Measurements from ENCODE around the gene NCOR2. TPM values are rescaled to one million over a fixed set of nuclear protein-coding genes. Genes with fewer than 3 reads are reported as not detected.

The NCOR2 gene
- total and polyA plus RNA-seq, 2 of the 8 experiments (the other 6 are each of a cell fraction or from before 2014, with no cell fraction given): 14.8 to 275 TPM

DNA sequence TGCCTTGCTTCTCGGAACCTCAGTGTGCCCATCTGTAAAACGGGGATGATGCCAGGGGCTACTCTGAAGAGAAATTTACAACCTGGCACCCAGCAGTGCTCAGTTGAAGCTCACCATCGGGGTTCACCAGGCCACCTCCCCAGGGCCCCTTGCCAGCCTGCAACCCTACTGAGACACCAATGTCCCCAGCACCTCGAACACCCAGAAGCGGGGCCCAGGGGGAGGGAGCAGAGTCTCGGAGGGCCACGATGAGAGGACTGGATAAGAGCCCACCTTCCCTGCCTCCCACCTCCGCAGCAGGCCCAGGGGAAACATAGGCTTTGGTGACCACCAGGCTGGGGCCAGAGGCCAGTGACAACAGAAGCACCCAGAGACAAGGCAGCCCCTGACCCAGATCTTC is 22.4 kb downstream of the NCOR2 start:
- H4K8ac ChIP-seq (ENCODE audit: extremely low read depth, insufficient read depth, low read length): no peak overlapping the region
- no peak overlapping the region for H3K56ac ChIP-seq (replicated peaks; ENCODE audit: insufficient read length, low read depth, low read length)
- ChIA-PET CTCF (ENCODE audit: partially characterized antibody) (interaction anchor here (1.2 kb wide), 1 partner anchor 223 kb away, joined by 3 read pairs; no protein-coding TSS in a partner anchor), POLR2A (ENCODE audit: partially characterized antibody) (interaction anchor here (1.1 to 1.7 kb wide), 4 partner anchors 12 to 24 kb away, joined by 3 to 4 read pairs (median 3); no protein-coding TSS in a partner anchor)
- no peaks in the 10 kb centered on the region for H3K9me3 ChIP-seq (ENCODE audit: insufficient read depth in 2 of 2, low read depth in 1 of 2, low read length in 1 of 2)
- no peak overlapping the region for H3K9ac ChIP-seq (replicated peaks in 1 of 4; ENCODE audit: extremely low read depth in 1 of 4, low read depth in 3 of 4, low read length in 3 of 4)
- H4K5ac ChIP-seq (ENCODE audit: insufficient read length, low read depth, low read length): no peak overlapping the region
- no peaks in the 10 kb centered on the region for H3K27me3 ChIP-seq (replicated peaks in 1 of 4; ENCODE audit: control insufficient read depth in 3 of 4, extremely low read depth in 1 of 4, insufficient read depth in 3 of 4, low read length in 3 of 4)
- no peaks in the 10 kb centered on the region for H3K23me2 ChIP-seq (ENCODE audit: low read depth, low read length)
- peaks cover 0 to 38% (median 27%) of the 10 kb centered on the region in 4 experiments; a peak in 6 of 7 replicates for H3K4me1 ChIP-seq (replicated peaks in 1 of 4; ENCODE audit: control insufficient read depth in 3 of 4, insufficient read depth in 4 of 4, low read length in 3 of 4)
- H2BK120ac ChIP-seq (replicated peaks; ENCODE audit: low read depth, low read length): no peak overlapping the region
- H3K14ac ChIP-seq (ENCODE audit: insufficient read length): no peak overlapping the region
- no peak for FAIRE-seq
- no peak overlapping the region for H3K4me2 ChIP-seq (ENCODE audit: insufficient read depth in 1 of 2, low read depth in 2 of 2, low read length in 2 of 2)
- peaks cover 29 to 43% of the 10 kb centered on the region in 2 experiments for H4K20me1 ChIP-seq (replicated peaks in 1 of 2; ENCODE audit: control insufficient read depth in 1 of 2, insufficient read depth in 2 of 2, low read length in 2 of 2)
- H2AK5ac ChIP-seq (ENCODE audit: low read depth, low read length): 0 out of 2 replicates have a peak overlapping the region, but pooled peaks have one; percentile 75
- peak overlapping the region; percentile 60 for H3K18ac ChIP-seq (ENCODE audit: extremely low read depth, low read length)
- no peak overlapping the region for H2BK20ac ChIP-seq (ENCODE audit: low read length)
- peak overlapping the region; percentile 33; the same call in 1 of the 2 replicates for H3K27ac ChIP-seq (ENCODE audit: low read depth, low read length)
- peaks cover 0 to 3% (median 0%) of the 10 kb centered on the region in 4 experiments; a peak in 2 of 8 replicates for H3K36me3 ChIP-seq (ENCODE audit: control insufficient read depth in 2 of 4, insufficient read depth in 4 of 4, low read length in 3 of 4)
- no peak overlapping the region for H2BK5ac ChIP-seq (ENCODE audit: low read depth, low read length)
- peaks cover 21% of the 10 kb centered on the region for H3K79me1 ChIP-seq (ENCODE audit: low read depth, low read length)
- no peak overlapping the region for H2AFZ ChIP-seq (ENCODE audit: low read length)
- no peak overlapping the region for H3K4me3 ChIP-seq (ENCODE audit: extremely low read depth in 1 of 4, insufficient read depth in 2 of 4, low read depth in 3 of 4, low read length in 4 of 4)
- 0 out of 2 replicates have a peak overlapping the region, but pooled peaks have one; percentile 2 for H2BK12ac ChIP-seq (ENCODE audit: low read depth, low read length)
- no peak overlapping the region for H3K4ac ChIP-seq (replicated peaks; ENCODE audit: insufficient read length, low read depth, low read length)
- DNase-seq (ENCODE audit: low read depth in 1 of 2, low spot score in 2 of 2): no peak
- H3K23ac ChIP-seq (ENCODE audit: insufficient read length): no peak overlapping the region
- 76% methylated on average over 8 of the region's 8 CpGs; no CpG with 5 or more reads in 1 of the 2 experiments for WGBS, 2 experiments (ENCODE audit: extremely low coverage in 1 of 2, insufficient coverage in 1 of 2, insufficient read length in 1 of 2, insufficient replicate concordance in 2 of 2, low coverage in 1 of 2, low lambda C conversion rate in 2 of 2, missing lambda C conversion rate in 1 of 2)
- no peak overlapping the region for H2BK15ac ChIP-seq (ENCODE audit: low read length)
- H3K79me2 ChIP-seq (ENCODE audit: control insufficient read depth in 1 of 2, insufficient read depth in 2 of 2, low read length in 2 of 2): peaks cover 56 to 88% of the 10 kb centered on the region in 2 experiments
- no peak overlapping the region for H4K91ac ChIP-seq (replicated peaks; ENCODE audit: insufficient read length, low read length)
- TF ChIP-seq SIX5 (IDR thresholded peaks at IDR 0.05; ENCODE audit: low read depth, low read length) (no peak), TCF12 (IDR thresholded peaks at IDR 0.05; ENCODE audit: low read depth, low read length) (no peak), JUN (IDR thresholded peaks at IDR 0.05; ENCODE audit: low read depth, low read length) (no peak), HDAC2 (IDR thresholded peaks at IDR 0.05; ENCODE audit: borderline replicate concordance in 1 of 2, low read depth in 2 of 2, low read length in 2 of 2) (no peak), MAFK (IDR thresholded peaks at IDR 0.05; ENCODE audit: low read depth, low read length) (no peak), RAD21 (IDR thresholded peaks at IDR 0.05 in 1 of 2, conservative IDR thresholded peaks at IDR 0.05 in 1 of 2; ENCODE audit: low read depth in 2 of 2, low read length in 2 of 2) (no peak), CHD1 (IDR thresholded peaks at IDR 0.05; ENCODE audit: low read depth, low read length) (no peak), CTBP2 (IDR thresholded peaks at IDR 0.05; ENCODE audit: borderline replicate concordance, insufficient read depth, insufficient read length, low read length) (no peak), SUZ12 (IDR thresholded peaks at IDR 0.05; ENCODE audit: low read length) (no peak), EP300 (IDR thresholded peaks at IDR 0.05; ENCODE audit: borderline replicate concordance in 1 of 2, low read depth in 2 of 2, low read length in 2 of 2) (no peak)
- TF ChIP-seq, protein P1, sequence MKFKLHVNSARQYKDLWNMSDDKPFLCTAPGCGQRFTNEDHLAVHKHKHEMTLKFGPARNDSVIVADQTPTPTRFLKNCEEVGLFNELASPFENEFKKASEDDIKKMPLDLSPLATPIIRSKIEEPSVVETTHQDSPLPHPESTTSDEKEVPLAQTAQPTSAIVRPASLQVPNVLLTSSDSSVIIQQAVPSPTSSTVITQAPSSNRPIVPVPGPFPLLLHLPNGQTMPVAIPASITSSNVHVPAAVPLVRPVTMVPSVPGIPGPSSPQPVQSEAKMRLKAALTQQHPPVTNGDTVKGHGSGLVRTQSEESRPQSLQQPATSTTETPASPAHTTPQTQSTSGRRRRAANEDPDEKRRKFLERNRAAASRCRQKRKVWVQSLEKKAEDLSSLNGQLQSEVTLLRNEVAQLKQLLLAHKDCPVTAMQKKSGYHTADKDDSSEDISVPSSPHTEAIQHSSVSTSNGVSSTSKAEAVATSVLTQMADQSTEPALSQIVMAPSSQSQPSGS (IDR thresholded peaks at IDR 0.05; ENCODE audit: low read length): no peak

All from H1 (cell line).